Ecto neural progenitor cell (in vitro differentiated cells): ENCODE results near the gene TBXA2R.
"Not testable (repeated sequence)": the region's sequence is repeated elsewhere in the genome, so short reads cannot be mapped to it uniquely, and the experiment has no call there.

Experiments used
- DNase-seq: peaks from one replicate; pipeline ENCODE4 v3.0.0-alpha.2; 2018; ENCODE audit warnings: low spot score

Gene TBXA2R

GRCh38 chr19:3577723-3578344 lies 28.8 kb downstream of the TBXA2R start:
- DNase-seq = peak; percentile 53

DNA sequence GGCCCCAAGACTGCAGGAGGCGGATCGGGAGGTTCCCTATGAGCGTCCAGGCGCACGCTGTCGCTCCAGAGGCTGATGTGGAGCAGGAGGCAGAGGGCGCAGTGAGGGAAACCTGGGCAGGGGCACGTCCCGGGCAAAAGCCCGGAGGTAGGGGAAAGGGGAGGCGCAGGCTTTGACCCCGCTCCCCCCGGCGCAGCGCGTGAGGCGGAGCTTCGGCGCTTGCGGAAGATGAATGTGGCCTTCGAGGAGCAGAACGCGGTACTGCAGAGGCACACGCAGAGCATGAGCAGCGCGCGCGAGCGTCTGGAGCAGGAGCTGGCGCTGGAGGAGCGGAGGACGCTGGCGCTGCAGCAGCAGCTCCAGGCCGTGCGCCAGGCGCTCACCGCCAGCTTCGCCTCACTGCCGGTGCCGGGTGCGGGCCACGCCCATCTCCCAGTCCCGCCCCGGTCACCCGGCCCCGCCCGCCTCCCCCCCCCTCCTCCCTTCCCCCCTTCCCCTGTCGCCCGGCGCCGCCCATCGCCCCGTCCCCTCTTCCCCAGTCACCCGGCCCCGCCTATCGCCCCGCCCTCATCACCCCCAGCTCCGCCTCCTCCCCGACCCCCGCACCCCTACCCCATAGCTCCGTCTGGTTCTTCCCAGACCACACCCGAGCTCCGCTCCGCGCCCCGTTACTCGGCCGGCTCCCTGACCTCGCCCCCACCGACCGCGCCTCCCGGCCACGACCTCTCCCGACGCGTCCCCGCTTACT lies 29.8 kb downstream of the TBXA2R start:
- peak; percentile 88 for DNase-seq

GRCh38 chr19:3575949-3576673 lies 30.6 kb downstream of the TBXA2R start:
- peak; percentile 49 for DNase-seq

GRCh38 chr19:3575260-3575741 lies 31.4 kb downstream of the TBXA2R start:
- DNase-seq = peak; percentile 59

GRCh38 chr19:3573858-3574637 lies 32.6 kb downstream of the TBXA2R start:
- peak; percentile 99 for DNase-seq

- no peak for DNase-seq
Measured at GRCh38 chr19:3573162-3573857, 33.4 kb downstream of the TBXA2R start.

- DNase-seq = no peak
Measured at GRCh38 chr19:3572855-3573161, 33.9 kb downstream of the TBXA2R start, which contains the start of gene HMG20B. HMG20B (plus strand) TSS chr19:3572944; CDS start chr19:3573310, 366 bp downstream.

- DNase-seq = peak; percentile 100
Measured at GRCh38 chr19:3572132-3572854, 34.4 kb downstream of the TBXA2R start.

DNA sequence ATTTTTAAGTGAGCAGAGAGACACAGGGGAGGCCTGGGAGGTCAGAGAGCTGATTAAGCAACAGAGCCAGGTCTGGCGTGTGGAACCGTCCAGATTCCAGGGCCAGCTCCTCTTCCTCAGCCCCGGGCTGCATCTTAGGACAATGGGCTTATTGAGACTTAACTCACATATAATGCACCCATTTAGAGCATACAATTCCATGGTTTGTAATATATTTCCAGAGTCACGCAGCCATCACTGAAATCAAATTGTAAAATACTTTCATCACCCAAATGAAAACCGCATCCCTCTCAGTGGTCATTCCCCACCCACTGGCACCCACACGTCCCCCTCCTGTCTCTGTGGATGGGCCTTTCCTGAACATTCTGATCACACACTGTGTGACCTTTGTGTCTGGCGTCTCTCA lies 36.1 kb downstream of the TBXA2R start:
- no peak for DNase-seq

GRCh38 chr19:3570042-3570441 lies 36.6 kb downstream of the TBXA2R start:
- not testable (repeated sequence) for DNase-seq

GRCh38 chr19:3565139-3565538 lies 41.5 kb downstream of the TBXA2R start:
- DNase-seq = no peak

DNA sequence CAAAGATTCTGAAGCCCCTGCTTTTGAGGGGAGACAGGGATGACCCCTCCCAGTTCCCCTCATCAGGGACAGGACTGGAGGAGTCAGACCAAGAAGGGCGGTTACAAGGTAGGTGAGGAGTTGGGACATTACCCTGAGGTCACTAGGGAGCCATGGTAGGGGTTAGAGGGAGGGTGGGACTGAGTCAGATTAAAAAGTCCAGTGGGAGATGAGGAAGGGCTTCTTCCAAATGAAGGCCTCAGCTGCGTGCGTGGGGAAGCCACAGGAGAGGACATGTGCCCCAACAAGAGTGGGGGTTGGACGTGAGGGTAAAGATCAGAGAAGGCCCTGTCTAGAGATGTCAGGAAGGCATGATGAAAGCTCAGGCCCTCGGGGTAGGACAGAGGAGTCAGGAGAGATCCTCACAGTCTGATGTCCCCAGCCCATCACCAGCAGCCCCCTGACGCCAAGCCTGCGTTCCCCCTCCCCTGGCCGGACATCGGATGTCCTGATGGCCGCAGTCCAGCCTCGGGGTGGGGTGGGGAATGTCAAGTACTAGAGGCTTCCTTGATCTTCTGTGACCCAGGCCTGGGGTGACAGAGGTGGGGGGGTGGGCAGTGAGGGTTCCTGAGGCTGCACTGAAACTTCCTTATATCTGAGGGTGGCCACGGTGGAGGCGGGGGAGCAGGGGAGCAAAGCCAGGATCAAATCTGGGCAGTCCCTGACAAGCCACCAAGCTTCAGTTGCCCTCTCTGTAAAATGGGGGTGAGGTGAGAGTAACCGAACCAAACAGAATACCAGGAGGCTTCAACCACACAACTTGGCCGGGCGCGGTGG lies 42.8 kb downstream of the TBXA2R start:
- DNase-seq = no peak

GRCh38 chr19:3557461-3558248 lies 49.0 kb downstream of the TBXA2R start, which contains the start of gene MFSD12:
MFSD12 (minus strand) TSS chr19:3557586; CDS start chr19:3557403, 183 bp downstream.
- DNase-seq = peak; percentile 96

DNA sequence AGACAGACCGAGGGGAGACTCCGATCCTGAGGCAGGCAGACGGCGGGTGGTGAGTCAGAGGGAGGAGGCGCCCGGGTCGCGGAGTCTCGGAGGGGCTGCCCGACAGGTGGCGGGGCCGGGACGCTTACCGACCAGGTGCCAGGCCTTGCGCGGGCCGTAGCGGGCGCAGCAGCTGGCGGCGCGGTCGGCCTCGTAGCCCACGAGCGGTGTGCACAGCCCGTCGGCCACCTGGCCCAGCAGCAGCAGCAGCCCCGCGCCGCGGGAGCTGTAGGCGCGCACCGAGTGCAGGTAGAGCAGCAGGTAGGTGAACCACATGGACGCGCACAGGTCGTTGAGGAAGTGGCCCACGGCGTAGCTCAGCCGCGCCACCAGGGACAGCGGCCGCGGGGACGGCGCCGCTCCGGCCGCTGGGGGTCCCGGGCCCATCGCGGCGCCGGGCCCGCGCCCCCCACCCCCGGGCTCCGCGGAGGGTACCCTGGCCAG lies 49.7 kb downstream of the TBXA2R start:
- peak; percentile 62 for DNase-seq

GRCh38 chr19:3556423-3556977 lies 50.2 kb downstream of the TBXA2R start:
- no peak for DNase-seq

- no peak for DNase-seq
Measured at GRCh38 chr19:3555653-3556422, 50.8 kb downstream of the TBXA2R start.

GRCh38 chr19:3554254-3555083 lies 52.2 kb downstream of the TBXA2R start:
- no peak for DNase-seq
